Measurements from ENCODE around the gene PTGS2. TPM values are rescaled to one million over a fixed set of nuclear protein-coding genes. Genes with fewer than 3 reads are reported as not detected.

Gene PTGS2
- total RNA-seq, 4 donors from 2014 or later: 5.9 to 28.3 (median 8.3) TPM

DNA sequence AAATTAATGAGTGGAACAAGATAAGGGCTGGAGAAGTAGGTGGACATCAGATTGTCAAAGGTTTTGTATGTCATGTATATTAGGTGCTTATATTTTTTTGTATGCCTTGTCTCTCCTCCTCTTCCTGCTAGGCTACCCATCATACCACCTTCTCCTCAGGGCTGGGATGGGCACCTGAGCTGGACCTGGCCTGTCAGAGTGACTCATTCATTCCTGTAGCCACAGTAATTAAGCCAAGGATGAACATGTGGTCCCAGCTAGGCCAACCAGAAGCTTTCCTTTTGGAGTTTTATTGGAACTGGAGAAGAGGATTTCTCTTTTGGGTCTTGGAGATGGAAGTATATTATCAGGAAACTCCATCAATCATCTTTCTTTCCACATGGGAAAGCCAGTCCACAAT lies 21.2 kb downstream of the PTGS2 start:
- TF ChIP-seq, protein P1, sequence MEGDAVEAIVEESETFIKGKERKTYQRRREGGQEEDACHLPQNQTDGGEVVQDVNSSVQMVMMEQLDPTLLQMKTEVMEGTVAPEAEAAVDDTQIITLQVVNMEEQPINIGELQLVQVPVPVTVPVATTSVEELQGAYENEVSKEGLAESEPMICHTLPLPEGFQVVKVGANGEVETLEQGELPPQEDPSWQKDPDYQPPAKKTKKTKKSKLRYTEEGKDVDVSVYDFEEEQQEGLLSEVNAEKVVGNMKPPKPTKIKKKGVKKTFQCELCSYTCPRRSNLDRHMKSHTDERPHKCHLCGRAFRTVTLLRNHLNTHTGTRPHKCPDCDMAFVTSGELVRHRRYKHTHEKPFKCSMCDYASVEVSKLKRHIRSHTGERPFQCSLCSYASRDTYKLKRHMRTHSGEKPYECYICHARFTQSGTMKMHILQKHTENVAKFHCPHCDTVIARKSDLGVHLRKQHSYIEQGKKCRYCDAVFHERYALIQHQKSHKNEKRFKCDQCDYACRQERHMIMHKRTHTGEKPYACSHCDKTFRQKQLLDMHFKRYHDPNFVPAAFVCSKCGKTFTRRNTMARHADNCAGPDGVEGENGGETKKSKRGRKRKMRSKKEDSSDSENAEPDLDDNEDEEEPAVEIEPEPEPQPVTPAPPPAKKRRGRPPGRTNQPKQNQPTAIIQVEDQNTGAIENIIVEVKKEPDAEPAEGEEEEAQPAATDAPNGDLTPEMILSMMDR (IDR thresholded peaks at IDR 0.05): no peak
- TF ChIP-seq POLR2AphosphoS5 (IDR thresholded peaks at IDR 0.05): no peak
- TF ChIP-seq EP300 (IDR thresholded peaks at IDR 0.05; ENCODE audit: low read depth): no peak
- TF ChIP-seq POLR2A (IDR thresholded peaks at IDR 0.05): no peak
- DNase-seq: no peak
- in situ Hi-C loops (cut with MboI; ENCODE audit: low pct_ligation_motif_present in 1 of 4, low pct_unique_long_range_greater_than_20kb in 1 of 4, low sequenced_read_pairs in 3 of 4) (no loop called here), intact Hi-C loops (cut with DNase I; ENCODE audit: low total_unique reads) (no loop called here)
- H3K36me3 ChIP-seq: no peaks in the 10 kb centered on the region
- no peaks in the 10 kb centered on the region for H3K9me3 ChIP-seq
- H3K27ac ChIP-seq: no peak overlapping the region
- H3K27me3 ChIP-seq: no peaks in the 10 kb centered on the region
- H3K4me3 ChIP-seq: no peak overlapping the region
- H3K4me1 ChIP-seq: no peaks in the 10 kb centered on the region

DNA sequence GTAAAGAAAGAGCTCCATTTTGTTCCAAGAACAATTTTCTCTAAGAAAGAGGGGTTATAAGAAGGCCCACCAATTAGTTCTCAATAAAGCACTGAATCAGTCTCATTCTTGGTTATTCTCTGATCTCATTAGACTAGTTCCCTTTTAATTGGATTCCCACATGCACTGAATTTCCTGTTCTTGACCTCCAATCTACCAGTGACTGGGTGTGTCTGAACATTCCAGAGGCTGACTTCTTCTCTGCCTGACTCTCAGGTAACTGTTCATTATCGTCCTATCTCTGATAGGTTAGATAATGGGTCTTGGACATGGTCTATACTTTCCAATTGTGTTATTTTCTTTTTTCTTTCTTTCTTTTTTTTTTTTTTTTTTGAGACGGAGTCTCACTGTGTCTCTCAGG lies 22.7 kb downstream of the PTGS2 start:
- no peak overlapping the region for H3K4me3 ChIP-seq
- in situ Hi-C loops (cut with MboI; ENCODE audit: low pct_ligation_motif_present in 1 of 4, low pct_unique_long_range_greater_than_20kb in 1 of 4, low sequenced_read_pairs in 3 of 4): no loop called here
- 33 to 81% methylated on average over 1 to 2 of the region's 2 CpGs for WGBS, 2 donors (ENCODE audit: low coverage in 1 of 2)

DNA sequence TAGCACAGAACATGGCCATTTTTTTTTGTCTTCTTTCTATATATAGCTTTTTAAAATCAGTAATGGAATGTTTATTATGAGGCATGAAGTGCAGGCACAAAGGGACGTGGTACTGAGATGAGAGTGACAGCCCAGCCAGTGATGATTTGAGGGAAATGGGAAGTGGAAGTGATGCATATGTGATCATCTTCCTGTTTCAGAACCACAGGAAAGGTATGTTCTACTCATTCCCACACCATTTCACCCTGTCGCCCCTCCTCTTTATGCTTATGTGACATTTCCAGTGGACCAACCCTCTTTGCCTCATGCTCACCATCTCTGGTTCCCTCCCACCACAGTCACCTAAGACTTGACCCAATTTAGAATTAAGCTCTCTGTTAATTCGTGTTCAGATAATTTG lies 24.3 kb downstream of the PTGS2 start:
- Histone ChIP-seq H3K27ac (no peak overlapping the region), H3K4me3 (no peak overlapping the region), H3K27me3 (no peaks in the 10 kb centered on the region), H3K36me3 (no peaks in the 10 kb centered on the region), H3K4me1 (no peaks in the 10 kb centered on the region), H3K9me3 (no peaks in the 10 kb centered on the region)
- in situ Hi-C loops (cut with MboI; ENCODE audit: low pct_ligation_motif_present in 1 of 4, low pct_unique_long_range_greater_than_20kb in 1 of 4, low sequenced_read_pairs in 3 of 4) (no loop called here), intact Hi-C loops (cut with DNase I; ENCODE audit: low total_unique reads) (no loop called here)
- TF ChIP-seq, protein P1 (IDR thresholded peaks at IDR 0.05): no peak
- TF ChIP-seq POLR2A (IDR thresholded peaks at IDR 0.05): no peak
- no peak for TF ChIP-seq EP300 (IDR thresholded peaks at IDR 0.05; ENCODE audit: low read depth)
- no peak for TF ChIP-seq POLR2AphosphoS5 (IDR thresholded peaks at IDR 0.05)
- WGBS, 2 donors (ENCODE audit: low coverage in 1 of 2): 69% methylated on average over 3 of the region's 3 CpGs
- DNase-seq: no peak

More for the DNA sequence above, 22.7 kb downstream of the PTGS2 start:
- intact Hi-C loops (cut with DNase I; ENCODE audit: low total_unique reads): no loop called here
- Histone ChIP-seq H3K27me3 (no peaks in the 10 kb centered on the region), H3K9me3 (no peaks in the 10 kb centered on the region), H3K4me1 (no peaks in the 10 kb centered on the region), H3K36me3 (no peaks in the 10 kb centered on the region), H3K27ac (no peak overlapping the region)
- no peak for DNase-seq
- no peak for TF ChIP-seq EP300 (IDR thresholded peaks at IDR 0.05; ENCODE audit: low read depth)

DNA sequence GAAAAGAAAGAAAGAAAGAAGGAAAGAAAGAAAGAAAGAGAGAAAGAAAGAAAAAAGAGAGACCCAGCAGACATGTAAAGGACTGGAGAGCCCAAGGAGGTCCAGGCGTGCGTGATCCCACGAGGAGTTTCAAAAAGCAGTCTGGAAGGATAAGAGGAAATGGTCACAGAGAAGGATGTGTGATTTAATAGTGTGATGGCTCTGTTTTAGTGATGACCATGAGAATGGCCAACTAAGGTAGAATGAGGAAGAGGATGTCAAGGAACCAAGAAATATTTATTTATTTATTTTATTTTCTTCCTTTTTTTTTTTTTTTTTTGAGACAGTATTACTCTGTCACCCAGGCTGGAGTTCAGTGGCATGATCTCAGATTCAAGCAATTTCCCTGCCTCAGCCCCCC lies 25.5 kb downstream of the PTGS2 start:
- no peak for TF ChIP-seq POLR2A (IDR thresholded peaks at IDR 0.05)
- TF ChIP-seq POLR2AphosphoS5 (IDR thresholded peaks at IDR 0.05): no peak
- no peak for TF ChIP-seq EP300 (IDR thresholded peaks at IDR 0.05; ENCODE audit: low read depth)
- TF ChIP-seq, protein P1 (IDR thresholded peaks at IDR 0.05): no peak
- intact Hi-C loops (cut with DNase I; ENCODE audit: low total_unique reads): no loop called here
- in situ Hi-C loops (cut with MboI; ENCODE audit: low pct_ligation_motif_present in 1 of 4, low pct_unique_long_range_greater_than_20kb in 1 of 4, low sequenced_read_pairs in 3 of 4): no loop called here
- DNase-seq: no peak
- H3K9me3 ChIP-seq: no peaks in the 10 kb centered on the region
- no peaks in the 10 kb centered on the region for H3K36me3 ChIP-seq
- H3K27me3 ChIP-seq: no peaks in the 10 kb centered on the region
- 58 to 88% methylated on average over 3 of the region's 3 CpGs for WGBS, 2 donors (ENCODE audit: low coverage in 1 of 2)
- no peaks in the 10 kb centered on the region for H3K4me1 ChIP-seq
- no peak overlapping the region for H3K4me3 ChIP-seq
- H3K27ac ChIP-seq: no peak overlapping the region

DNA sequence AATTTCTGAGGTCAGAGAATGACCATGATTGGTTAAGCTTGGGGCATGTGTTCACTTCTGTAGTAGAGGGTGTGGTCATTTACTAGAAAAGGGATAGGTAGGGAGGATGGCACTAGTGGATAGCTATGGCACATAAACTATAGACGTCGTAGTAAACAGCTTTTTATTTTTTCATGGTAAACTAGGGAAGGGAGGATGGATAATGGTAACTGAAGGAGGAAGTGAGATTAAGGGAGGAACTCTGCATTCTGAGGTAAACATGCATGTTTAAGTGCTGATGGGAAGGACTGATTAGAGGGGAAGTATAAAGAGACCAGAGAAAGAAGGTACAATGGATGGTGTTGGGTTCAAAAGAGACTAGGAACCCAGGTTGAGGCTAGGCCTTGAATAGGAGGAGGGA lies 26.9 kb downstream of the PTGS2 start:
- no peaks in the 10 kb centered on the region for H3K9me3 ChIP-seq
- WGBS, 2 donors (ENCODE audit: low coverage in 1 of 2): 73 to 75% methylated on average over 2 of the region's 2 CpGs
- no peak overlapping the region for H3K27ac ChIP-seq
- TF ChIP-seq, protein P1 (IDR thresholded peaks at IDR 0.05): no peak
- no peak for TF ChIP-seq POLR2A (IDR thresholded peaks at IDR 0.05)
- no peak for TF ChIP-seq EP300 (IDR thresholded peaks at IDR 0.05; ENCODE audit: low read depth)
- TF ChIP-seq POLR2AphosphoS5 (IDR thresholded peaks at IDR 0.05): no peak
- no peaks in the 10 kb centered on the region for H3K4me1 ChIP-seq
- H3K27me3 ChIP-seq: no peaks in the 10 kb centered on the region
- no peaks in the 10 kb centered on the region for H3K36me3 ChIP-seq
- H3K4me3 ChIP-seq: no peak overlapping the region
- intact Hi-C loops (cut with DNase I; ENCODE audit: low total_unique reads) (no loop called here), in situ Hi-C loops (cut with MboI; ENCODE audit: low pct_ligation_motif_present in 1 of 4, low pct_unique_long_range_greater_than_20kb in 1 of 4, low sequenced_read_pairs in 3 of 4) (no loop called here)
- DNase-seq: no peak

Data from transverse colon (tissue), 4 donors.